WTC11 (cell line): ENCODE results near the gene COX19. TPM values are rescaled to one million over a fixed set of nuclear protein-coding genes. Genes with fewer than 3 reads are reported as not detected.
"Not testable (repeated sequence)": the region's sequence is repeated elsewhere in the genome, so short reads cannot be mapped to it uniquely, and the experiment has no call there.

Experiments used
- ATAC-seq: fragments of 200-7000 bp; cut with Tn5 transposase; 2 replicates; pipeline ENCODE4 v1.10.0; 2021; ENCODE audit warnings: mild to moderate bottlenecking, moderate library complexity
- CTCF ChIA-PET: fragments of 300-600 bp; sonication (Branson Sonifier 250); formaldehyde crosslinking; loops from one replicate; lab custom pipeline; 2021; ENCODE audit warnings: antibody characterized with exemption; lab: Charles Lee
- POLR2A ChIA-PET: fragments of 350-600 bp; sonication (Branson Sonifier 250); formaldehyde crosslinking; loops from one replicate; lab custom pipeline; 2021; ENCODE audit warnings: antibody characterized with exemption; lab: Charles Lee
- DNase-seq: peaks from one replicate; pipeline ENCODE4 v3.0.0; 2021; ENCODE audit warnings: low spot score
- H3K27ac Mint-ChIP-seq: 2 replicates; pipeline ENCODE4 v1.8.0; 2021; ENCODE audit warnings: mixed read lengths
- H3K27me3 Mint-ChIP-seq: 2 replicates; pipeline ENCODE4 v1.8.0; 2021; ENCODE audit warnings: low read depth, mild to moderate bottlenecking, moderate library complexity, mixed read lengths
- H3K36me3 Mint-ChIP-seq: 2 replicates; pipeline ENCODE4 v1.8.0; 2021; ENCODE audit warnings: mixed read lengths
- H3K4me1 Mint-ChIP-seq: 2 replicates; pipeline ENCODE4 v1.8.0; 2022; ENCODE audit warnings: mixed read lengths
- H3K4me3 Mint-ChIP-seq: 2 replicates; pipeline ENCODE4 v1.8.0; 2021; ENCODE audit warnings: mild to moderate bottlenecking, moderate library complexity, mixed read lengths
- H3K9me3 Mint-ChIP-seq: 2 replicates; pipeline ENCODE4 v1.8.0; 2021; ENCODE audit warnings: mixed read lengths
- CREM ChIP-seq: sonication (generic); formaldehyde crosslinking; IDR thresholded peaks from 2 replicates; pipeline ENCODE4 v1.8.1; 2022; ENCODE audit warnings: mild to moderate bottlenecking, missing genetic modification reagents, moderate library complexity
- FOXK1 ChIP-seq: sonication (generic); formaldehyde crosslinking; IDR thresholded peaks from 2 replicates; pipeline ENCODE4 v1.8.0; 2022; ENCODE audit warnings: mild to moderate bottlenecking, moderate library complexity, missing genetic modification reagents
- JAZF1 ChIP-seq: fragments of 250-450 bp; sonication (Bioruptor Pico); IDR thresholded peaks from 2 replicates; pipeline ENCODE4 v1.9.0; 2021; ENCODE audit warnings: moderate library complexity, mild to moderate bottlenecking, inconsistent platforms
- NFYB ChIP-seq: sonication (generic); formaldehyde crosslinking; conservative IDR thresholded peaks from 2 replicates; pipeline ENCODE4 v1.8.0; 2022; ENCODE audit warnings: low read depth, missing genetic modification reagents
- NR3C1 ChIP-seq: sonication (generic); formaldehyde crosslinking; conservative IDR thresholded peaks from 2 replicates; pipeline ENCODE4 v1.8.1; 2023; ENCODE audit warnings: low read depth, mild to moderate bottlenecking, missing genetic modification reagents
- STAT6 ChIP-seq: sonication (generic); formaldehyde crosslinking; conservative IDR thresholded peaks from 2 replicates; pipeline ENCODE4 v1.8.1; 2023; ENCODE audit warnings: mild to moderate bottlenecking, low read depth, missing genetic modification reagents, moderate library complexity
- TCF7 ChIP-seq: sonication (generic); formaldehyde crosslinking; IDR thresholded peaks from 2 replicates; pipeline ENCODE4 v1.8.0; 2022; ENCODE audit warnings: mild to moderate bottlenecking, low read depth, missing genetic modification reagents, moderate library complexity
- TP53 ChIP-seq: sonication (generic); formaldehyde crosslinking; IDR thresholded peaks from 2 replicates; pipeline ENCODE4 v1.8.1; 2023; ENCODE audit warnings: mild to moderate bottlenecking, missing genetic modification reagents
- ZNF232 ChIP-seq: sonication (generic); formaldehyde crosslinking; IDR thresholded peaks from 2 replicates; pipeline ENCODE4 v1.8.0; 2022; ENCODE audit warnings: mild to moderate bottlenecking, missing genetic modification reagents
- ZNF532 ChIP-seq: fragments of 250-450 bp; sonication (Bioruptor Pico); IDR thresholded peaks from 2 replicates; pipeline ENCODE4 v1.9.0; 2021; ENCODE audit warnings: mild to moderate bottlenecking, borderline replicate concordance
- total RNA-seq: library from RNA; stranded (reverse); gene quantifications from 3 replicates; pipeline ENCODE4 v1.2.3, GENCODE V29; 2021
- TF ChIP-seq, protein P1 (sequence below): sonication (generic); formaldehyde crosslinking; IDR thresholded peaks from 2 replicates; pipeline ENCODE4 v1.8.0; 2022; ENCODE audit warnings: mild to moderate bottlenecking, missing genetic modification reagents
- TF ChIP-seq, protein P2 (sequence below): sonication (generic); formaldehyde crosslinking; IDR thresholded peaks from 2 replicates; pipeline ENCODE4 v1.8.1; 2022; ENCODE audit warnings: mild to moderate bottlenecking, moderate library complexity, missing genetic modification reagents

Gene COX19
- total RNA-seq, 1 experiment from 2014 or later = 13.2 TPM

DNA sequence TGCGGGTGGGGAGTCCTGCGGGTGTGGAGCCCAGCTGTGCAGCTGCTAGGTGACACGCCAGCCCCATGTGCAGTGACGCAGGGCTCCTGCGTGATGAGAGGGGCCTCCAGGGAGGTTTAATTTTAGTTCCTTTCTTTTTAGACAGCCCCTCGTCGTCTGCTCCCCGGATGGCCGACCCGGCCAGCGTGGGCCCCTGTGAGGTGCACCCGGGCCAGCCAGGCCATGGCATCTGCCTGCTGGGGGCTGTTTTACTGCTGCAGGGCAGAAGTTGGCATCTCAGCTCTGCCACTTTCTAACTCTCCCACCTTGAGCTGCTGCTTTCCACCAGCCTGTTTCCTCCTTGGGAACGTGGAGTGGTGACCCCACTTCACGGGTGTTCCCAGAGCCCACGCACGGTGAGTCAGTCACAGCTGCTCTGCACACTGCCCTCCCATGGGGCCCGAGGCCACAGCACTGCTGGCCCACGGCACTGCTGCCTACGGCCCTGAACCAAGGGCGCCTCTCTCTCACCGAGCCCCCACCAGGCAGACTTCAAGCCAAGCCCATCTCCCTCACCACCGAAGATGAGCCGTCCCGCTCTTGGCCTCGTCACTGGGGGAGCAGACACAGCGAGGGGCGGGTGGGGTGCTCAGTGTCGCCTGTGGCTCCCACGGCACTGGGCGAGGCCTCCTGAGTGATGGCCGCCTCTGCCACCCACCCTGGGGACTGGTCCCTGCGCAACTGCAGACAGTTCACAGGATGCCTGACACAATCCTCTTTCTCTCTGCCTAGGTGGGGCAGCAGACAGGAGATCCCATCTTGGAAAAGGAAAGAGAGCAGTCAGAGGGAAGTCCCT is 28.9 kb upstream of the COX19 start:
- ChIA-PET POLR2A (no interaction called here), CTCF (interaction anchor here (3.2 kb wide), 1 partner anchor 11 kb away, joined by 21 read pairs; no protein-coding TSS in a partner anchor)
- H3K27ac Mint-ChIP-seq = peak overlapping the region; percentile 83
- no peak overlapping the region for H3K4me3 Mint-ChIP-seq
- H3K36me3 Mint-ChIP-seq = peaks cover 4% of the 10 kb centered on the region; the same call in 1 of the 2 replicates
- H3K4me1 Mint-ChIP-seq = no peaks in the 10 kb centered on the region
- no peaks in the 10 kb centered on the region for H3K27me3 Mint-ChIP-seq
- no peaks in the 10 kb centered on the region for H3K9me3 Mint-ChIP-seq
- ATAC-seq = no peak
- DNase-seq = no peak
- TF ChIP-seq TCF7 (CRISPR knock-in tag) = no peak
- TF ChIP-seq ZNF232 (CRISPR knock-in tag) = no peak
- no peak for TF ChIP-seq NR3C1 (CRISPR knock-in tag)
- no peak for TF ChIP-seq STAT6
- TF ChIP-seq FOXK1 = no peak
- no peak for TF ChIP-seq TP53
- TF ChIP-seq JAZF1 (CRISPR knock-in tag) = no peak
- no peak for TF ChIP-seq CREM (CRISPR knock-in tag)
- no peak for TF ChIP-seq ZNF532 (CRISPR knock-in tag)
- TF ChIP-seq NFYB (CRISPR knock-in tag) = no peak
- TF ChIP-seq, protein P1, sequence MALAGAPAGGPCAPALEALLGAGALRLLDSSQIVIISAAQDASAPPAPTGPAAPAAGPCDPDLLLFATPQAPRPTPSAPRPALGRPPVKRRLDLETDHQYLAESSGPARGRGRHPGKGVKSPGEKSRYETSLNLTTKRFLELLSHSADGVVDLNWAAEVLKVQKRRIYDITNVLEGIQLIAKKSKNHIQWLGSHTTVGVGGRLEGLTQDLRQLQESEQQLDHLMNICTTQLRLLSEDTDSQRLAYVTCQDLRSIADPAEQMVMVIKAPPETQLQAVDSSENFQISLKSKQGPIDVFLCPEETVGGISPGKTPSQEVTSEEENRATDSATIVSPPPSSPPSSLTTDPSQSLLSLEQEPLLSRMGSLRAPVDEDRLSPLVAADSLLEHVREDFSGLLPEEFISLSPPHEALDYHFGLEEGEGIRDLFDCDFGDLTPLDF (CRISPR knock-in tag) = no peak
- TF ChIP-seq, protein P2, sequence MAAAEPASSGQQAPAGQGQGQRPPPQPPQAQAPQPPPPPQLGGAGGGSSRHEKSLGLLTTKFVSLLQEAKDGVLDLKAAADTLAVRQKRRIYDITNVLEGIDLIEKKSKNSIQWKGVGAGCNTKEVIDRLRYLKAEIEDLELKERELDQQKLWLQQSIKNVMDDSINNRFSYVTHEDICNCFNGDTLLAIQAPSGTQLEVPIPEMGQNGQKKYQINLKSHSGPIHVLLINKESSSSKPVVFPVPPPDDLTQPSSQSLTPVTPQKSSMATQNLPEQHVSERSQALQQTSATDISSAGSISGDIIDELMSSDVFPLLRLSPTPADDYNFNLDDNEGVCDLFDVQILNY (CRISPR knock-in tag) = no peak

DNA sequence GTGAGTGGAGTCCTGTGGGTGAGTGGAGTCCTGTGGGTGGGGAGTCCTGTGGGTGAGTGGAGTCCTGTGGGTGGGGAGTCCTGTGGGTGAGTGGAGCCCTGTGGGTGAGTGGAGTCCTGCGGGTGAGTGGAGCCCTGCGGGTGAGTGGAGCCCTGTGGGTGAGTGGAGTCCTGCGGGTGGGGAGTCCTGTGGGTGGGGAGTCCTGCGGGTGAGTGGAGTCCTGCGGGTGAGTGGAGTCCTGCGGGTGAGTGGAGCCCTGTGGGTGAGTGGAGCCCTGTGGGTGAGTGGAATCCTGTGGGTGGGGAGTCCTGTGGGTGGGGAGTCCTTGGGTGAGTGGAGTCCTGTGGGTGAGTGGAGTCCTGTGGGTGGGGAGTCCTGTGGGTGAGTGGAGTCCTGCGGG is 27.1 kb upstream of the COX19 start:
- H3K36me3 Mint-ChIP-seq, H3K27ac Mint-ChIP-seq, POLR2A ChIA-PET, DNase-seq, H3K27me3 Mint-ChIP-seq, ATAC-seq, CTCF ChIA-PET, H3K4me1 Mint-ChIP-seq, H3K4me3 Mint-ChIP-seq, H3K9me3 Mint-ChIP-seq: not testable (repeated sequence)

GRCh38 chr7:1002026-1002425 is 26.7 kb upstream of the COX19 start:
- CTCF ChIA-PET, H3K4me3 Mint-ChIP-seq, H3K36me3 Mint-ChIP-seq, H3K9me3 Mint-ChIP-seq, DNase-seq, ATAC-seq, H3K27me3 Mint-ChIP-seq, H3K27ac Mint-ChIP-seq, POLR2A ChIA-PET, H3K4me1 Mint-ChIP-seq: not testable (repeated sequence)

DNA sequence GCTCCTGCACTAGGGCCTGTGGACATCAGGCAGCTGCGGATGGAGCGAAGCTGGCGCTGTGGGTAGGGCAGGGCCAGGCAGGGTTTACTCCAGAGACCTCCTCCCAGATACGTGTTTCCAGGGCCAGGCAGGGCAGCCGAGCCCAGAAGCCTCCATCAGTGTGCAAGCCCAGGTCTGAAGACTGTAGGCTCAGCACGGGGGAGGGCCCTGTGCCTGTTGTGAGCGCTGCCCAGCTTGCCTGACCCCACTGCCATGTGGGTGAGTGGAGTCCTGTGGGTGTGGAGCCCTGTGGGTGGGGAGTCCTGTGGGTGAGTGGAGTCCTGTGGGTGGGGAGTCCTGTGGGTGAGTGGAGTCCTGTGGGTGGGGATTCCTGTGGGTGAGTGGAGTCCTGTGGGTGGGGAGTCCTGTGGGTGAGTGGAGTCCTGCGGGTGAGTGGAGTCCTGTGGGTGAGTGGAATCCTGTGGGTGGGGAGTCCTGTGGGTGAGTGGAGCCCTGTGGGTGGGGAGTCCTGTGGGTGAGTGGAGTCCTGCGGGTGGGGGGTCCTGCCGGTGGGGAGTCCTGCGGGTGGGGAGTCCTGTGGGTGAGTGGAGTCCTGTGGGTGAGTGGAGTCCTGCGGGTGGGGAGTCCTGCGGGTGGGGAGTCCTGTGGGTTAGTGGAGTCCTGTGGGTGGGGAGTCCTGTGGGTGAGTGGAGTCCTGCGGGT is 25.9 kb upstream of the COX19 start:
- not testable (repeated sequence) for H3K27me3 Mint-ChIP-seq, H3K27ac Mint-ChIP-seq, H3K4me1 Mint-ChIP-seq, H3K9me3 Mint-ChIP-seq, H3K4me3 Mint-ChIP-seq, H3K36me3 Mint-ChIP-seq
- peak; percentile 46 for DNase-seq
- POLR2A ChIA-PET = interaction anchor here (0.8 kb wide), 1 partner anchor 182 kb away, joined by 5 read pairs; no protein-coding TSS in a partner anchor
- CTCF ChIA-PET = interaction anchor here (0.7 to 0.9 kb wide), 2 partner anchors 64 to 693 kb away, joined by 3 to 4 read pairs; no protein-coding TSS in a partner anchor
- peak; percentile 62 for ATAC-seq
